Fibroblast of lung (primary cell): Measurements from ENCODE around the gene BMPR1A. TPM values are rescaled to one million over a fixed set of nuclear protein-coding genes. Genes with fewer than 3 reads are reported as not detected.

Source experiments
- DNase-seq, 2 donors: peaks; one replicate each; pipeline versions ENCODE4 v3.0.0 to v3.0.0-alpha.2; 2010; ENCODE audit warnings: low read depth in 2 of 2
- H2AFZ ChIP-seq: 2 replicates; pipeline ENCODE4 v1.5.1; 2012; ENCODE audit warnings: low read length, control low read depth, inconsistent platforms
- H3K27ac ChIP-seq: 2 replicates; pipeline ENCODE4 v1.5.1; 2011; ENCODE audit warnings: low read length, control low read depth; ENCODE audit not compliant: insufficient read depth
- H3K27me3 ChIP-seq: 2 replicates; pipeline ENCODE4 v1.5.1; 2011; ENCODE audit warnings: mild to moderate bottlenecking, low read length; ENCODE audit not compliant: control insufficient read depth, insufficient read depth
- H3K36me3 ChIP-seq: 2 replicates; pipeline ENCODE4 v1.5.1; 2011; ENCODE audit warnings: low read length; ENCODE audit not compliant: control insufficient read depth, insufficient read depth
- H3K4me1 ChIP-seq: 2 replicates; pipeline ENCODE4 v1.5.1; 2011; ENCODE audit warnings: low read length; ENCODE audit not compliant: control insufficient read depth, insufficient read depth; ENCODE audit errors: extremely low read depth
- H3K4me2 ChIP-seq: 2 replicates; pipeline ENCODE4 v1.5.1; 2011; ENCODE audit warnings: low read length, control low read depth; ENCODE audit not compliant: insufficient read depth; ENCODE audit errors: extremely low read depth
- H3K4me3 ChIP-seq, 4 experiments: fragments of 200-600 bp in 1 of 4; sonication (generic) in 1 of 4; replicated peaks in 1 of 4; 2 replicates each; pipeline ENCODE4 v1.5.1; 2011 to 2016; ENCODE audit warnings: low read length in 4 of 4, low read depth in 3 of 4, mild to moderate bottlenecking in 3 of 4, control low read depth in 2 of 4, inconsistent platforms in 1 of 4, mixed read lengths in 1 of 4; ENCODE audit not compliant: insufficient read depth in 1 of 4; ENCODE audit errors: control extremely low read depth in 1 of 4
- H3K79me2 ChIP-seq: 2 replicates; pipeline ENCODE4 v1.5.1; 2012; ENCODE audit warnings: mild to moderate bottlenecking, low read length, inconsistent platforms; ENCODE audit not compliant: control insufficient read depth, insufficient read depth
- H3K9ac ChIP-seq: 2 replicates; pipeline ENCODE4 v1.5.1; 2011; ENCODE audit warnings: mild to moderate bottlenecking, low read length, control low read depth; ENCODE audit not compliant: insufficient read depth
- H3K9me3 ChIP-seq: 2 replicates; pipeline ENCODE4 v1.5.1; 2012; ENCODE audit warnings: low read depth, low read length; ENCODE audit not compliant: control insufficient read depth, insufficient read depth
- H4K20me1 ChIP-seq: 2 replicates; pipeline ENCODE4 v1.5.1; 2011; ENCODE audit warnings: low read length; ENCODE audit not compliant: control insufficient read depth, insufficient read depth; ENCODE audit errors: extremely low read depth
- EZH2 ChIP-seq: IDR thresholded peaks from 2 replicates; pipeline ENCODE4 v1.5.1; 2012; ENCODE audit warnings: low read length, control low read depth, mild to moderate bottlenecking; ENCODE audit errors: missing control alignments
- polyA plus RNA-seq, 2 donors: library from polyadenylated mRNA; depleted of rRNA in 1 of 2; stranded (reverse) in 1 of 2; unstranded in 1 of 2; fragments of >200 nt; gene quantifications; 2 replicates each; pipeline ENCODE4 v1.2.1, GENCODE V29; 2011 to 2012; ENCODE audit warnings: missing spikeins in 1 of 2
- total RNA-seq: library from RNA; depleted of rRNA; stranded (reverse); fragments of >200 nt; gene quantifications from 2 replicates; pipeline ENCODE4 v1.2.1, GENCODE V29; 2014
- TF ChIP-seq, protein P1 (sequence below), 2 donors: IDR thresholded peaks in 1 of 2; conservative IDR thresholded peaks in 1 of 2; 1 replicate in 1 of 2; 2 replicates in 1 of 2; pipeline ENCODE4 v1.5.1; 2011 to 2012; ENCODE audit warnings: low read length in 2 of 2, control low read depth in 1 of 2, inconsistent platforms in 1 of 2, low read depth in 1 of 2, mild to moderate bottlenecking in 1 of 2

Gene BMPR1A
- total and polyA plus RNA-seq, 2 donors (not counting 1 experiment from before 2014, with no cell fraction given): 52.8 to 61.8 TPM

GRCh38 chr10:86922553-86922961 is 166.1 kb downstream of the BMPR1A start:
- DNase-seq: no peak
- H3K4me3 ChIP-seq: no peak overlapping the region
- no peaks in the 10 kb centered on the region for H3K9me3 ChIP-seq
- no peaks in the 10 kb centered on the region for H3K79me2 ChIP-seq
- no peaks in the 10 kb centered on the region for H3K27me3 ChIP-seq
- no peak overlapping the region for H2AFZ ChIP-seq
- H3K9ac ChIP-seq: no peak overlapping the region
- H3K27ac ChIP-seq: no peak overlapping the region
- no peaks in the 10 kb centered on the region for H3K4me1 ChIP-seq
- TF ChIP-seq, protein P1, sequence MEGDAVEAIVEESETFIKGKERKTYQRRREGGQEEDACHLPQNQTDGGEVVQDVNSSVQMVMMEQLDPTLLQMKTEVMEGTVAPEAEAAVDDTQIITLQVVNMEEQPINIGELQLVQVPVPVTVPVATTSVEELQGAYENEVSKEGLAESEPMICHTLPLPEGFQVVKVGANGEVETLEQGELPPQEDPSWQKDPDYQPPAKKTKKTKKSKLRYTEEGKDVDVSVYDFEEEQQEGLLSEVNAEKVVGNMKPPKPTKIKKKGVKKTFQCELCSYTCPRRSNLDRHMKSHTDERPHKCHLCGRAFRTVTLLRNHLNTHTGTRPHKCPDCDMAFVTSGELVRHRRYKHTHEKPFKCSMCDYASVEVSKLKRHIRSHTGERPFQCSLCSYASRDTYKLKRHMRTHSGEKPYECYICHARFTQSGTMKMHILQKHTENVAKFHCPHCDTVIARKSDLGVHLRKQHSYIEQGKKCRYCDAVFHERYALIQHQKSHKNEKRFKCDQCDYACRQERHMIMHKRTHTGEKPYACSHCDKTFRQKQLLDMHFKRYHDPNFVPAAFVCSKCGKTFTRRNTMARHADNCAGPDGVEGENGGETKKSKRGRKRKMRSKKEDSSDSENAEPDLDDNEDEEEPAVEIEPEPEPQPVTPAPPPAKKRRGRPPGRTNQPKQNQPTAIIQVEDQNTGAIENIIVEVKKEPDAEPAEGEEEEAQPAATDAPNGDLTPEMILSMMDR (conservative IDR thresholded peaks at IDR 0.05 in 1 of 2, IDR thresholded peaks at IDR 0.05 in 1 of 2; ENCODE audit: low read depth in 1 of 2, low read length in 2 of 2): no peak
- no peak for TF ChIP-seq EZH2
- no peak overlapping the region for H3K4me2 ChIP-seq
- H4K20me1 ChIP-seq: no peaks in the 10 kb centered on the region
- H3K36me3 ChIP-seq: peaks cover 9% of the 10 kb centered on the region

GRCh38 chr10:86929468-86930380 is 173.3 kb downstream of the BMPR1A start:
- TF ChIP-seq, protein P1 (conservative IDR thresholded peaks at IDR 0.05 in 1 of 2, IDR thresholded peaks at IDR 0.05 in 1 of 2; ENCODE audit: low read depth in 1 of 2, low read length in 2 of 2): no peak
- TF ChIP-seq EZH2: no peak
- Histone ChIP-seq H3K9ac (no peak overlapping the region), H3K4me3 (no peak overlapping the region), H3K36me3 (peaks cover 3% of the 10 kb centered on the region), H3K9me3 (no peaks in the 10 kb centered on the region), H3K27me3 (no peaks in the 10 kb centered on the region), H4K20me1 (no peaks in the 10 kb centered on the region), H2AFZ (no peak overlapping the region), H3K4me2 (no peak overlapping the region), H3K4me1 (no peaks in the 10 kb centered on the region), H3K79me2 (no peaks in the 10 kb centered on the region), H3K27ac (no peak overlapping the region)
- no peak for DNase-seq

GRCh38 chr10:86931872-86932271 is 175.5 kb downstream of the BMPR1A start:
- Histone ChIP-seq H3K4me2 (no peak overlapping the region), H3K9me3 (no peaks in the 10 kb centered on the region), H4K20me1 (no peaks in the 10 kb centered on the region), H3K4me3 (no peak overlapping the region), H3K27me3 (no peaks in the 10 kb centered on the region), H3K4me1 (no peaks in the 10 kb centered on the region), H3K79me2 (no peaks in the 10 kb centered on the region), H3K27ac (no peak overlapping the region), H3K9ac (no peak overlapping the region), H2AFZ (no peak overlapping the region), H3K36me3 (peaks cover 5% of the 10 kb centered on the region)
- TF ChIP-seq, protein P1 (conservative IDR thresholded peaks at IDR 0.05 in 1 of 2, IDR thresholded peaks at IDR 0.05 in 1 of 2; ENCODE audit: low read depth in 1 of 2, low read length in 2 of 2): no peak
- TF ChIP-seq EZH2: no peak
- DNase-seq: peak in 1 of 2 donors; percentile 88
